ENCODE measurements around the gene PDE8A.
A peak's percentile ranks its signal among the peaks of the same experiment; 100 is the strongest.
"Not testable (repeated sequence)": the region's sequence is repeated elsewhere in the genome, so short reads cannot be mapped to it uniquely, and the experiment has no call there.

PDE8A gene

DNA sequence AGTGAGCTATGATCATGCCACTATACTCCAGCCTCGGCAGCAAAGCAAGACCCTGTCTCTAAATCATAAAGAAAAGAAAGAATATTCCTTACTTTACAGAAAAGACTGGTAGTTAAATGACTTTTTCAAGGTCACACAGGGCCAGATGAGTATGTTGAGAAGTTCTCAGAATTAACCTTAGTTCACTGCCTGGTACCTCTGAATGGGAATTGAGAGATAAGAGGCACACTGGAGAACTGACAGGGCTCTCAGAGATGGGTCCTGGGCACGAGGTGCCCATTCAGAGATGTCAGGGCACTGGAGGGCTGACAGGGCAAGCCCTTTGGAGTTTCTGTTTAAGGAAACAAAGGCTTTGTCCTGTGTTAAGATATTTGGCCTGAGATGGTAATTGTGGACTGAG is 157.7 kb downstream of the PDE8A start:
- no peak for DNase-seq

DNA sequence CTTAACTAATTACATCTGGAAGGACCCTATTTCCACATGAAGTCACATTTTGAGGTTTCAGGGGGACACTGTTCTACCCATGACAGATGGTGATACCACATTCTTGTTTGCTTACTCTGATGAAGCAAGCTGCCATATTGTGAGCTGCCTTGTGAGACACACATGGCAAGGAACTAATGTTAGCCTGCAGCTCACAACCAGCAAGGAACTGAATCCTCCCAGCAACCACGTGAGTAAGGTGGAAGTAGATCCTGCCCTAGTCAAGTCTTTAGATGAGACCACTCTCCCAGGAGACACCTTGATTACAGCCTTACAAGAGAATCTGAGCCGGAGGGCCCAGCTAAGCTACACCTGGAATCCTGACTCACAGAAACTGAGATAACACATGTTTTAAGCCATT is 160.1 kb downstream of the PDE8A start:
- no peak for DNase-seq

DNA sequence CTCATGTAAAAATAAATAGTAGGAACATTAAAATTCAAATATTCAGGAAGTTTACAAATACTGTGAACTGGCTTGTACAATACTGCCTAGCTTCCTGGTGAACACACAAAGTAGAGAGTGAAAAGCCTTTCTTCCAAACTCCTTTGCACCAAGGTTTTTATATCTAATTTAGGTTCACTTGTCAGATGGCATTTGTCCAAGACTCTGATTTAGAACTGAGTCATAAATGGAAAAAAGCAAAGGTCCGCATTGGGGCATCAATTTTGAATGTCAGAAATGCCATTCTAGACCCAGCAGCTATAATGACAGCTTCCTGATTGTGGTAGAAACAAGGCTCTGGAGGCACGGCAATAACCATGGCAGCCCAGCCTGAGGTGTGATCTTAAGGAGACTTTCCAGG is 160.7 kb downstream of the PDE8A start:
- DNase-seq = no peak

DNA sequence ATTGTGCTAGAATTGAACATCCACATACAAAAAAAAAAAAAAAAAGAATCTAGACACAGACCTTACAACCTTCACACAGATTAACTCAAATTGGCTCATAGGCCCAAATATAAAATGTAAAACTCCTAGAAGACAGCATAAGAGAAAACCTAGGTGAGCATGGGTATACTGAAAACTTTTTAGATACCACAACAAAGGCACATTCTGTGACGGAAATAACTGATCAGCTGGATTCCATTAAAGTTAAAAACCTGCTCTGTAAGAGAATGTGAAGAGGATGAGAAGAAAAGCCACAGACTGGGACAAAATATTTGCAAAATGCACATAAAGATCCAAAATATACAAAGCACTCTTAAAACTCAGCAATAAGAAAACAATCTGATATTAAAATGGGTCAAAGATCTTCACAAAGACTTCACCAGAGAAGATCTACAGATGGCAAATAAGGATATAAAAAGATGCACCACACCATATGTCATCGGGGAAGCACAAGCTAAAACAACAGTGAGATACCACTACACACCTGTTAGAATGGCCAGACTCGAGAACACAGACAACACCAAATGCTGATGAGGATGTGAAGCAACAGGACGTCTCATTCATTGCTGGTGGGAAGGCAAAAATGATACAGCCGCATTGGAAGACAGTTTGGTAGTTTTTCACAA is 167.9 kb downstream of the PDE8A start:
- no peak for DNase-seq

DNA sequence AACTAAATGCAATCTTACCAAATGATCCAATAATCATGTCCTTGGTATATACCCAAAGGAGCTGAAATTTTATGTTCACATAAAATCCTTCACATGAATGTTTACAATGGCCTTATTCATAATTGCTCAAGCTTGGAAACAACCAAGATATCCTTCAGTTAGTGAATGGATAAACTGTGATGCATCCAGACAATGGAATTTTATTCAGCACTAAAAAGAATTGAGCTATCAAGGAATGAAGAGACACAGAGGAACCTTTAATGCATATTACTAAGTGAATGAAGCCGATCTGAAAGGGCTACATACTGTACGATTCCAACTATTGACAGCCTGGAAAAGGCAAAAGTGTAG is 168.4 kb downstream of the PDE8A start:
- no peak for DNase-seq

DNA sequence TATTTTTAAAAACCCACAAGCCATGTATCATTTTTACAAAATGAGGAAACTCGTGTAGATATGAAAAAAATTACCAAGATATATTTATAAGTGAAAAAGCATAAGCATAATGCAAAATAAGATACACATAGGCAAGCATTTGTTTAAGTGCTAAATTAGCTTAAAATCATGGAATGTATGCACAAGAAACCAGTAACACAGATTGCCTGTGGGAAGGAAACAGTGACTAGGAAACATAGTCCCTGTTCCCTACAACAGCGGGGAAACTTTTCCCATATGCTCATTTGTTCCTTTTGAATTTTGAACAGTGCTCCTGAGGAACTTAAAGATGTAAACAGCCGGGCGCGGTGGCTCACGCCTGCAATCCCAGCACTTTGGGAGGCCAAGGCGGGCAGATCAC is 169.5 kb downstream of the PDE8A start:
- no peak for DNase-seq

DNA sequence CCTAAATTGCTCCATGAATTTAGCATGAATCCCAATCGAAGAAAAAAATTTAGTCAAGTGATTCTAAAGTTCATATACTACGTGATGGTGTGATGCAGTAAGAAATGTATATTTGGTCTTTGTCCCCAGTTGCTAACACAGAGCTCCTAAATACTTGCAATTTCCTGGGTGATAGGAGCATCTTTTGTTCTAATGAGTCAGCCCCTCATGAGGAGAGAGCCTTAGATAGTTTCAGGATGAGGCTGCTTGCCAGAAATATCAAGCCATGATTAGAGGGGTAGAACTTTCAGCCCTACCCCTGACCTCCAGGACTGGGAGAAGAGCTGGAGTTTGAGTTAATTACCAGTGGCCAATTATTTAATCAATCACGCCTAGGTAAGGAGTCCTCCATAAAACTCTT is 170.2 kb downstream of the PDE8A start:
- no peak for DNase-seq

DNA sequence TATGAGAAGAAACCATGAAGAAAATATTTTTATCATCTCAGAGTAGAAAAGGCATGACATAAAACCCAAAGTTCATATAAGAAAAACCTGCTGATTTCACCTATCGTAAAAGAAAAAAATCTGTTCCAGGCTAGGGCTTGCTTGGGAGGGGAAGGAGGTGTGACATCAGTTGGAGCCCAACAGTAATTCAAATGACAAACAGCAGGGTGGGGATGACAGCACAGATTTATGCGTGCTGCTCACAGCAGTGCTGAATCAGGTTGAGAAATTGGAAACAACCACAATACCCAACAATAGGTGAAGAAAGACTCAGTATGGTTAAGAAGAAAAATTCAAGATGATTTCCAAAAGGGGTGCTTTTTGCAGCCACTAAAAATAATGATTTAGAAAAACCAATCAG is 172.4 kb downstream of the PDE8A start:
- DNase-seq = no peak

DNA sequence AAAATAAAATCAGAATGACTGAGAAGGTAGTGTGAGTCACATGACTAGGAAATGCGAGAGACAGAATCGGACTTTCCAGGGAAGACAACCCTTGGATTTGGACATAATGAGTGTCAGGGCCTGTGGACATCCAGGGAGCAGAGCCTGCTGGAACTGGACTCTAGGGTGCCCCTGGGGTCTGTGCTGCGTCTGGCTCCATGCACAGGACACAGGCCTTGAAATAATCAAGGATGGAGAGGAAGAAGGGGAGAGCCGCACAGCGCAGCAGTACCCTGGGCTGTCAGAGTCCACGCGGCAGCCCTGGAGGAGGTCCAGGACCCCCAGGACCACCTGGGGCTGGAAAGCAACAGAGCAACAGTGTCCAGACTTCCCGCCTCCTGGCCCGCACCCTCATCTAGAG is 173.7 kb downstream of the PDE8A start:
- no peak for DNase-seq

DNA sequence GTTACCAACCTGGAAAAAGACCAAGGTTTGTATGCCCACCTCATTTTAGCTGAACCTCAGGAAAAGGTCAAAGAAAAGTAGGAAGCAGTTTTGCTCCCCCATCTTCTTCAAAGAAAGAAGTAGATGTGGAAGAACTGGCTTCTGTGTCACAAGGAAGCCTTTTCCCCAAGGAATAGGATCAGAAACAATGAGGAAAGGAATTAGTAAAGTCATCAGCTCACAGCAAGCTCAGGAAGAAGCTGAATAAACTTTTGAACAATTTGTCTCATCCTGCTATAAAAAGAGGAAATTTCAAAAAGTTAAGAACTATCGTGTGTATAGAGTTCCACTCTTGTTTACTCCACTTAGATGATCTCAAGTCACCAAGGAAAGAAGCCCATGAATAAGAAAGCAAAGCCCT is 174.2 kb downstream of the PDE8A start:
- DNase-seq = no peak

DNA sequence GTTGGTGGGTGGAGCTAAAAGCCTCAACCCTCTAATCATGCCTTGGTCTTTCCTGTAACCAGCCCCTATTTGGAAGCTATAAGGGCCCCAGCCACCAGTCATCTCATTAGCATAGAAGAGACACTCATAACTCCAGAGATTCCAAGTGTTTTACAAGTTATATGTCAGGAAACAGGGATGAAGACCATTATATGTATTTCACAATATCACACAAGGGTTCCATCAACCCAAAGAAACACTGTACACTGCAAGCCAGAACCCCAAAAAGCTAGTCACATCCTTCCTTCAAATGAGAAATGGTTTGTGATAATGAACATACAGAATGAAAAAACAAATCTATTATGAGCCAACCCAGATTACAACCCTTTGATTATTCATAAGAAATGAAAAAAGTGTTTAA is 175.7 kb downstream of the PDE8A start:
- no peak for DNase-seq

DNA sequence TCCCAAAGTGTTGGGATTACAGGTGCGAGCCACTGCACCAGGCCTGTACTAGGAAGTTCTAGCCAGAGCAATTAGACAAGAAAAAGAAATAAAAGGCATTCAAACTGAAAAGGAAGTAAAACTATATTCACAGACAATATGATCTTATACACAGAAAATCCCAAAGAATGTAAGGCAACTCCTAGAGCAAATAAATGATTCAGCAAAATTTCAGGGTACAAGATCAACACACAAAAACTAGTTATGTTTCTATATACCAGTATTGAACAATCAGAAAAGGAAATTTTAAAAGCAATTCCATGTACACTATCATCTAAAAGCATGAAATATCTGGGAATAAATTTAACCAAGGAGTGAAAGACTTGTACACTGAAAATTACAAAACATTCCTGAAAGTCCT is 180.6 kb downstream of the PDE8A start:
- no peak for DNase-seq

DNA sequence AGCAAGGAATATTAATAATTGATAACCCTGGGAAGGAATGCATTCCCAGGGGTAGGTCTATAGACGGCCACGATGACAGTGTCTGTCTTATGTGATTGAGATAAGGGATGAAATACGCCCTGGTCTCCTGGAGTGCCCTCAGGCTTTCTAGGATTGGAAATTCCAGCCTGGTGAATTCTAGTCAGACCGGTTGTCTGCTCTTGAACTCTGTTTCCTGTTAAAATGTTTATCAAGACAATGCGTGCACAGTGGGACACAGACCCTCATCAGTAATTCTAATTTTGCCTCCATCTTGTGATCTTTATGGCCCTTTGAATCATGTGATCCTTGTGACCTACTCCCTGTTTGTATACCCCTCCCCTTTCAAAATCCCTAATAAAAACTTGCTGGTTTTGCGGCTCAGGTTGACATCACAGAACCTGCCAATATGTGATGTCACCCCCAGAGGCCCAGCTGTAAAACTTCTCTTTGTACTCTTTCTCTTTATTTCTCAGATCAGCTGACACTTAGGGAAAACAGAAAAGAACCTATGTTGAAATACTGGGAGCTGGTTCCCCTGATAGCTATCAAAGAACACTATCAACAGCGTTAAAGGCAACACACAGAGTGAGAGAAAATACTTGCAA is 183.3 kb downstream of the PDE8A start:
- peak; percentile 74 for DNase-seq

DNA sequence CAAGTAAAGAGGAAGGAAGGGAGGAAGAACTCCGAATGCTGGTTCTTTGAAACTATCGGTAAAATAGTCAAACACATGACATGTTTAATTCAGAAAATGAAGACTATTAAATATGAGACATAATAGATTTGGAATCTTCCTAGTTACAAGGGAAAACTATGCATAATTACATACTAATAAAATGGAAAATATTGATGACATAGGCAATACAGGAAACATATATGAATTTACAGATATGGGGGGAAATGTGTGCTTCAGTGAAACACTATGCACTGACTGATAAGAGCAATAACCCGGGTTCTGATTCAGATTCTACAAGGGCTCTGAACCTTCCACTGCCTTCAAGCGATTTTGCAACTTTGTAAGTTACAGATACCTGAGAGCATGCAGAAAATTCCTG is 185.9 kb downstream of the PDE8A start:
- DNase-seq = no peak

DNA sequence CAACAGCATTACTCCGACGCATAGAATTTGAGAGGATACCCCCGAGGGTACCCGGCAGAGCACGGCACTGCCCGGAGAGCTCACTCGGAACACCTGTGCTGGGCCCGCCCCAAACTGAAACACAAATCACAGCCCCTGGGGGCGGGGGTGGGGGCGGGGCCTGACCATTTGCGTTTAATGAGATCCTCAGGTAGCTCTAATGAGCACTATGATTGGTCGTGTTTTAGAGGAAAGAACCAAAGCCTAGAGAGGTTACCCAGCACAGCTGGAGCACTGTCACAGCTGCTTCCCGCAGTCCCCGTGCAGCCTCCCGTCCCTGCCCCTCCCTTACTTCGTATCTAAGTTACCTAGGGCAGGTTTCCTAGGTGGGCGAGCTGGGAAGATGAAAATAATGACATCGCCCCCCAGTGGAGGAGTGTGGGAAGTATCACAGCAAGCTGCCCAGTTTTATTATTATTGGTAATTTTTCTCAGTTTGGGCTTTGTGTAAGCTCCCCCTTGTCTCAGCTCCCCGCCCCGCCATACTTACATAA is 187.1 kb downstream of the PDE8A start:
- DNase-seq = peak; percentile 83

DNA sequence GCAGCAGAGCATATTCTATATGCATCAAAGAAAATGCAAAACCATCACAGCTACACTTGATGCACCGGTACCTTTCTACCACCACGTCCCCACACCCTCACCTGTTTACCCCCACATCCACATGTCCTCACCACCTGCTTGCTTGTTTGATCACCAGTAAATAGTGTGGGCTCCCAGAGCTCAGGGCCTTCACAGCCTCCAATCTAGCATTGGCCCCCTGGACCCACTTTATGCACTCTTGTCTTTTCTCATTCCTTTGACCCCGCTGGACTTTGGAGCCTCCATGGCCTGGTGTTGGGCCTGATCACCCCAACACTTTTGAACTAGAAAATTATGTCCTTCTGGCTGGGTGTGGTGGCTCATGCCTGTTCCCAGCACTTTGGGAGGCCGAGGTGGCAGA is 190.1 kb downstream of the PDE8A start:
- DNase-seq = peak; percentile 16

DNA sequence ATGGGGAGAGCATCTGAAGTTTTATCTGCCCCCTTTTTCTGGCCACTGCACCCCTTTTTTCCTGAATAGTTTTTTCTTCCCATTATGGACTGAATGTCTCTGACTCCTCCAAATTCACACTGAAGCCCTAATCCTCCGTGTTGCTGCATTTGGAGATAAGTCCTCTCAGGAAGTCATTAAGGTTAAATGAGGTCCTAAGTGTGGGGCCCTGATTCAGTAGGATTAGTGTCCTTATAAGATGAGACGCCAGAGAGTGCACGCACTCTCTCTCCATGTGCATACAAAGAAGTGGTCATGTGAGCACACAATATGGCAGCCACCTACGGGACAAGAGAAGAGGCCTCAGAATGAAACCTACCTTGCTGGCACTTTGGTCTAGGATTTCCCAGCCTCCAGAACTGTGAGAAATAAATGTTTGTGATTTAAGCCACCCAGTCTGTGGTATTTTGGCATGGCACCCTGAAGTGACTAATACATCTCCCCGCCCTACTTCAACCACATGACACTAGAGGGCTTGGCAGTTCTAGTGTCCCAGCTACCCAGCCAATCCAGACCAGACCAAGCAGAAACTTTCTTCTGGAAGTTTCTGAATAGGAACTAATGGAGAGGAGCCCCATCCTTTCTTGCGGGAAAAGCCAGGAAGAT is 191.3 kb downstream of the PDE8A start:
- DNase-seq = no peak

DNA sequence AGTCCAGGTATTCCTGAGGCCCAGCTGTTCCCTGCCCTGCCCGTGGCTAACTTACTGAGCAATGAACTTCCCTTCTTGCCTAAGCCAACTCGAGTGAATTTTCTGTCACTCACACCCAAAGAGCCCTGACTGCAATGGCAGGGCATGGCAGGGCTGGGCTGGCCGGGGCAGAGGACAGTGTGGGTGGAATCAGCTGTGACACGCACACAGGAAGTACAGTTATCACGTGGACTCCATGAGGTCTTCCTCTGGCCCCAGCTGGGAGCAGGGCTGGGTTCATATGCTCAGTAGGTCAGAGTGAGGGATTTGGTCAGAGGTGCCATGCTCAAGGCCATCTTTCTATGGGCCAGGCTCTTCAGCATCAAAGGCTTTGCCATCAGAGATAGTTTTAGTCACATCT is 192.0 kb downstream of the PDE8A start:
- not testable (repeated sequence) for DNase-seq

DNA sequence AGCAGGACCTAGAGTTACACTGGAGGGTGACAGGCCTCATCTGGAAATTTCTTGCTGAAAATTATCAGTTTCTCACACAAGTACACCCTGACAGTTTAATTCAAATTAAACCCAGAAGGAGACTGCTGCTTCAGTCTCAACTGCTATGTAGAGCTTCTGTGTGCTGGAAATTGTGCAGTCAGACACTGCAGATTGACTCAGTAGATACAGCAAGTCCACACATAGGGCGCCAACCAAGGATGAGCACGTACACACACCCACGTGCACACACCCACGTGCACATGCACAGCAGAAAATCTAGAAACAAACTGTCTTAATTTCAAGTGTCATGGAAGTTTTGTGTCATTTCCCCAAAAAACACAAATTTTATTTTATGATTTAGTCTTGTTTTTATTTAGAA is 192.9 kb downstream of the PDE8A start:
- no peak for DNase-seq

DNA sequence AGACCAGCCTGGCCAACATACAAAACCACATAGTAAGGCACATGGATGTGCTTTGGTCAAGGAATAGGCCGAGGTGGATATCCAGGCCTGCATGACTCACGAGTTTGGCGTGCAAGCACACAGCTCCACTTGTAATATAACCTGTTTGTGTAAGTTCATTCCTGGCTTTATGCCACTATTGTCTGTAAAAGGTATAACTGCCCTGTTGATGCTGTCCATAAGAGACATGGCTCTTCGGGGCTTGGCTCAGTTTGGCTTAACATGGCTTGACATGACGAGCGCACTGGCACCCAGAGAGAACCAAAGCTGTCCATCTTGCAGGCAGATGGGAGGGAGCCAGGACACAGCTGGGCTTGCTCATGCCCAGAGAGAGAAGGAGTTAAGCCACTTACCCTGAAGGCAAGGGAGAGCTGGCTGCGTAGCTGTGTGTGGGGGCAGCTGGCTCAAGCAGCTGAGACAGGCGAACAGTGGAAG is 195.4 kb downstream of the PDE8A start:
- peak; percentile 84 for DNase-seq

DNA sequence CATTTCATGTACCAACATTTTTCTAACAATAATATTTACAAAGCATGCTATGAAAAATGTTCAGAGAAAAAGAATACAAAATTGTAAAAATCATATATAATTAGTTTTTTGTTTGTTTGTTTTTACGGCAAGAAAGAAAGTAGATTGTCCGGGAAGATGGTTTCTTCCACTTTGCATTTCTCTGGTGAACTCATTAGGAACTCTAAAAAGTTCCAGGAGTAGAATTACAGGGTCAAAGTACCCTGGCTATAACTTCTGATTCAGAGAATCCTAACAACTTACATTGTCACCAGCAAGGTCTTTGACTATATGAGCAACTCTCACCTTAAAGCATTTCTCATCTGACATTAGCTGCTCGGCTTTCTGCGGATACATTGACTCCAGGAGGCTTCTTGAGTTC is 196.7 kb downstream of the PDE8A start:
- DNase-seq = no peak

DNA sequence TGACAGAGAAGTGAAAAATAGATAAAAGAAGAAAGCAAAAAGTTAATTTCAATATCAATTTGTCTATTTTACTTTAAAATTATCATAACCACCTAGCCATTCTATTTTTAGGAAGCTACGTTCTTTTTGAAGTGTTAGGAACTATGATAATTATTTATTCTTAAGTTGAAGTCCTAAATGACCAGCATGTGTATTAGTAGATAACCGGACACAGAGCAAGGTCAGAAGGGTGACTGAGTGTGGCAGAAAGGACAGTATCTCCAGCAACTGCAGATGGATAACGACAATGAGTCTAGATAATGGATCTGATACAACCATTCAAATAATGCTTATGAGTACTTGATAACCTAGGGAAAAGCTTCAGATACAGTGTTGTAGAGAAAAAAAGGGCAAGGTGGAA is 198.0 kb downstream of the PDE8A start:
- no peak for DNase-seq

DNA sequence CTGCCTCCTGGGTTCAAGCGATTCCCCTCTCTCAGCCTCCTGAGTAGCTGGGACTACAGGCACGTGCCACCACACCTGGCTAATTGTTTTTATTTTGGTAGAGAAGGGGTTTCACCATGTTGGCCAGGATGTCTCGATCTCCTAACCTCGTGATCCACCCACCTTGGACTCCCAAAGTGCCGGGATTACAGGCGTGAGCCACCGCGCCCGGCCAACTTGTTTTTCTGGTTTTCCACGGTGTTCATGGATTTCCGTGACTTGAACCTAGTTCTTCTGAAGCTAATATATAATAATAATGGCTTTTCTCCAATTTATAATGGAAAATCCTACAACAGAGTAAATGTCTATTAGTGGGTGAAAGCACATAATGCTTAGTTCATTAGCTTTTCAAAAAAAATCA is 203.7 kb downstream of the PDE8A start:
- DNase-seq = not testable (repeated sequence)

DNA sequence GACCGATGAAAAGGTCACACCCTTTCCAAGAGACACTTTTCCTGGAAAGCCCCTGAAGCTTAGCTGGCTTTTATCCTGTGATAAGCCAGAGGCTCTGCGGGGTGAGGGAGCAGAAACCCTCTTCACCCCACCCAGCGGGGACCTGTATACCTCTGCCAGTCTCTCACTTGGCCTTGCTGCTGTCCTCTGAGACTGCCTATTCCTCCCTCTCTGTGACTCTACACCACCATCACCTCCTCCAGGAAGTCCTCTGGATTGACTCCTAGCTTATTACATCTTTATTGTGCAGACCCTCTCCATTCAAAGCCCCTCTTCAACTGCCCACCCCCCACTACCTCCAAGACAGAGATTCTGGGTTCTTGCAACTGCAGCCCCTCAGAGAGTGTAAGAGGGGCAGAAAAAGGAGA is 206.5 kb downstream of the PDE8A start:
- DNase-seq = not testable (repeated sequence)

All from DMS53 (cell line).